Spleen (tissue), 11 donors: Measurements from ENCODE around the gene IL9. TPM values are rescaled to one million over a fixed set of nuclear protein-coding genes. Genes with fewer than 3 reads are reported as not detected.

ENCODE experiments used
- DNase-seq: peaks from one replicate; pipeline ENCODE4 v3.0.0-alpha.2; 2020
- H3K27ac ChIP-seq, 8 donors: fragments of 200-600 bp; sonication (generic) in 7 of 8; 1 replicate in 4 of 8; 2 replicates in 4 of 8; pipeline versions ENCODE4 v1.5.0 to v1.8.0; 2016 to 2021; ENCODE audit warnings: inconsistent platforms in 4 of 8, mild to moderate bottlenecking in 4 of 8, moderate library complexity in 1 of 8
- H3K27me3 ChIP-seq, 7 donors: fragments of 200-600 bp; sonication (generic) in 6 of 7; replicated peaks in 1 of 7; 1 replicate in 4 of 7; 2 replicates in 3 of 7; pipeline versions ENCODE4 v1.5.0 to v1.8.0; 2016 to 2021; ENCODE audit warnings: inconsistent platforms in 3 of 7, mild to moderate bottlenecking in 1 of 7
- H3K36me3 ChIP-seq, 6 donors: fragments of 200-600 bp; sonication (generic) in 5 of 6; 1 replicate in 4 of 6; 2 replicates in 2 of 6; pipeline versions ENCODE4 v1.5.0 to v1.8.0; 2016 to 2021; ENCODE audit warnings: inconsistent platforms in 2 of 6
- H3K4me1 ChIP-seq, 6 donors: fragments of 200-600 bp; sonication (generic) in 5 of 6; 1 replicate in 3 of 6; 2 replicates in 3 of 6; pipeline versions ENCODE4 v1.5.0 to v1.8.0; 2016 to 2021; ENCODE audit warnings: inconsistent platforms in 3 of 6
- H3K4me3 ChIP-seq, 8 donors: fragments of 200-600 bp; sonication (generic) in 7 of 8; 1 replicate in 4 of 8; 2 replicates in 4 of 8; pipeline versions ENCODE4 v1.5.0 to v1.8.0; 2016 to 2021; ENCODE audit warnings: inconsistent platforms in 4 of 8, mild to moderate bottlenecking in 4 of 8, moderate library complexity in 2 of 8
- H3K9me3 ChIP-seq, 8 donors: fragments of 200-600 bp; sonication (generic) in 7 of 8; 1 replicate in 4 of 8; 2 replicates in 4 of 8; pipeline versions ENCODE4 v1.5.0 to v1.8.0; 2016 to 2021; ENCODE audit warnings: inconsistent platforms in 4 of 8
- CTCF ChIP-seq, 11 experiments: fragments of 200-600 bp in 7 of 11; fragments of 450-650 bp in 4 of 11; sonication (generic) in 4 of 11; IDR thresholded peaks in 8 of 11; conservative IDR thresholded peaks in 3 of 11; 1 replicate in 7 of 11; 2 replicates in 4 of 11; pipeline versions ENCODE4 v1.4.0 to v1.8.0; 2016 to 2021; ENCODE audit warnings: antibody characterized with exemption in 11 of 11, inconsistent platforms in 4 of 11, mild to moderate bottlenecking in 1 of 11
- POLR2A ChIP-seq, 3 donors: fragments of 450-650 bp; IDR thresholded peaks; one replicate each; pipeline ENCODE4 v1.5.1; 2017; ENCODE audit warnings: antibody characterized with exemption in 3 of 3, mild to moderate bottlenecking in 1 of 3
- POLR2AphosphoS5 ChIP-seq, 3 donors: sonication (generic); formaldehyde crosslinking; IDR thresholded peaks; one replicate each; pipeline ENCODE4 v1.5.1; 2017; ENCODE audit warnings: antibody characterized with exemption in 3 of 3
- WGBS, 5 donors: extraction: QIAGEN DNeasy Blood & Tissue Kit in 3 of 5; methylation state at CpG; one replicate each; pipeline versions ENCODE4 v1.1.5 to v1.1.7; 2013 to 2018; 5-methylcytosine and 5-hydroxymethylcytosine counted together
- intact Hi-C: fragments of 100-400 bp; cut with DNase I; formaldehyde crosslinking; loops from one replicate; pipeline ENCODE4 v1.15.0; 2023; ENCODE audit warnings: low total_unique reads
- polyA plus RNA-seq, 3 donors: library from polyadenylated mRNA; stranded (reverse); fragments of 200-250 nt; gene quantifications; one replicate each; pipeline ENCODE4 v1.2.1, GENCODE V29; 2013
- total RNA-seq, 7 donors: library from RNA; depleted of rRNA in 3 of 7; stranded (reverse); fragments of >200 nt in 3 of 7; fragmentation: NEBNext Ultra II Directional in 4 of 7; extraction: Animal tissue kit (Norgen Biotek cat#: 25700) in 4 of 7; gene quantifications; one replicate each; pipeline versions ENCODE4 v1.1.0 to v1.2.1, GENCODE V29; 2016 to 2021
- donor health status: healthy with polysubstance abuse.
- donor health status: DM: no; HTN: no; CAD: no; lungs with moderate emphysema.
- donor health status: DM: no; HTN: no; CAD: no.
- donor health status: Bipolar disorder and iron deficiency.
- donor health status: healthy.
- donor health status: DM: no; HTN: no; CAD: no.
- donor health status: DM: yes; HTN: yes; CAD: no.

Gene IL9
- total and polyA plus RNA-seq, 10 donors = not detected

- WGBS, 5 donors = 88 to 94% (median 93%) methylated on average over 6 of the region's 6 CpGs
- H3K27ac ChIP-seq = no peak overlapping the region
- no peaks in the 10 kb centered on the region for H3K4me1 ChIP-seq
- no peak for TF ChIP-seq POLR2AphosphoS5 (IDR thresholded peaks at IDR 0.05)
- TF ChIP-seq POLR2A (IDR thresholded peaks at IDR 0.05) = no peak
- no peak for TF ChIP-seq CTCF (IDR thresholded peaks at IDR 0.05 in 8 of 11, conservative IDR thresholded peaks at IDR 0.05 in 3 of 11)
- intact Hi-C loops = no loop called here
- no peak for DNase-seq
- H3K36me3 ChIP-seq = no peaks in the 10 kb centered on the region
- H3K4me3 ChIP-seq = no peak overlapping the region
- H3K27me3 ChIP-seq = peaks cover 0 to under 1% (median 0%) of the 10 kb centered on the region in 7 donors
- H3K9me3 ChIP-seq = no peaks in the 10 kb centered on the region
Measured at GRCh38 chr5:135850671-135851070, 45.0 kb downstream of the IL9 start.

- Histone ChIP-seq H3K4me3 (no peak overlapping the region), H3K27me3 (no peaks in the 10 kb centered on the region), H3K36me3 (no peaks in the 10 kb centered on the region), H3K9me3 (no peaks in the 10 kb centered on the region), H3K4me1 (no peaks in the 10 kb centered on the region), H3K27ac (no peak overlapping the region)
- intact Hi-C loops = no loop called here
- WGBS, 5 donors = 81 to 94% (median 91%) methylated on average over 7 to 9 of the region's 9 CpGs
- no peak for DNase-seq
- no peak for TF ChIP-seq POLR2A (IDR thresholded peaks at IDR 0.05)
- no peak for TF ChIP-seq CTCF (IDR thresholded peaks at IDR 0.05 in 8 of 11, conservative IDR thresholded peaks at IDR 0.05 in 3 of 11)
- TF ChIP-seq POLR2AphosphoS5 (IDR thresholded peaks at IDR 0.05) = no peak
Measured at GRCh38 chr5:135850231-135850630, 45.4 kb downstream of the IL9 start.

- H3K36me3 ChIP-seq = no peaks in the 10 kb centered on the region
- TF ChIP-seq POLR2AphosphoS5 (IDR thresholded peaks at IDR 0.05) = no peak
- TF ChIP-seq POLR2A (IDR thresholded peaks at IDR 0.05) = no peak
- H3K27ac ChIP-seq = no peak overlapping the region
- H3K9me3 ChIP-seq = no peaks in the 10 kb centered on the region
- WGBS, 5 donors = 67 to 100% (median 82%) methylated on average over 1 of the region's 1 CpG
- no peak for DNase-seq
- no peak overlapping the region for H3K4me3 ChIP-seq
- intact Hi-C loops = no loop called here
- H3K27me3 ChIP-seq = peaks cover 0 to 10% (median 0%) of the 10 kb centered on the region in 7 donors
- H3K4me1 ChIP-seq = no peaks in the 10 kb centered on the region
Measured at GRCh38 chr5:135847976-135848375, 47.7 kb downstream of the IL9 start.

GRCh38 chr5:135846311-135846710 is 49.3 kb downstream of the IL9 start:
- no peak overlapping the region for H3K4me3 ChIP-seq
- no peaks in the 10 kb centered on the region for H3K9me3 ChIP-seq
- no peak overlapping the region for H3K27ac ChIP-seq
- TF ChIP-seq POLR2AphosphoS5 (IDR thresholded peaks at IDR 0.05) = no peak
- no peak for TF ChIP-seq CTCF (IDR thresholded peaks at IDR 0.05 in 8 of 11, conservative IDR thresholded peaks at IDR 0.05 in 3 of 11)
- TF ChIP-seq POLR2A (IDR thresholded peaks at IDR 0.05) = no peak
- no peaks in the 10 kb centered on the region for H3K36me3 ChIP-seq
- no peaks in the 10 kb centered on the region for H3K4me1 ChIP-seq
- DNase-seq = no peak
- H3K27me3 ChIP-seq = peaks cover 0 to 27% (median 0%) of the 10 kb centered on the region in 7 donors
- intact Hi-C loops = no loop called here
